T-helper 2 cell treated with Interferon-gamma antibody and Interleukin-4, amounts not matched to agents 100 ng/mL and 5 ng/mL, for 36 hours (primary cell): Measurements from ENCODE around the gene RAD51B. TPM values are rescaled to one million over a fixed set of nuclear protein-coding genes. Genes with fewer than 3 reads are reported as not detected.
"Not testable (repeated sequence)": the region's sequence is repeated elsewhere in the genome, so short reads cannot be mapped to it uniquely, and the experiment has no call there.

Experiments used
- intact Hi-C: fragments of 100-400 bp; cut with micrococcal nuclease; formaldehyde crosslinking; loops from one replicate; pipeline ENCODE4 v1.15.1; 2023
- total RNA-seq: library from RNA; stranded (reverse); gene quantifications from 2 replicates; pipeline ENCODE4 v1.2.3, GENCODE V29; 2022

The RAD51B gene
- total RNA-seq, 1 donor from 2014 or later = 31.7 TPM

GRCh38 chr14:68245146-68246073, 425.8 kb downstream of the RAD51B start:
- intact Hi-C loops = loop anchor here (5.0 kb wide), 1 partner anchor 303 kb away; no protein-coding TSS in a partner anchor

GRCh38 chr14:68246074-68246785, 426.7 kb downstream of the RAD51B start:
- intact Hi-C loops = loop anchor here (5.0 kb wide), 1 partner anchor 304 kb away; no protein-coding TSS in a partner anchor

GRCh38 chr14:68246786-68247105, 427.2 kb downstream of the RAD51B start:
- intact Hi-C loops = loop anchor here (5.0 kb wide), 1 partner anchor 304 kb away; no protein-coding TSS in a partner anchor

- intact Hi-C loops = loop anchor here (5.0 kb wide), 1 partner anchor 305 kb away; no protein-coding TSS in a partner anchor
Observed at GRCh38 chr14:68247274-68247673, 427.7 kb downstream of the RAD51B start.

- intact Hi-C loops = loop anchor here (1.0 to 5.0 kb wide), 4 partner anchors 305 to 596 kb away; no protein-coding TSS in a partner anchor
Observed at GRCh38 chr14:68247676-68248268, 428.2 kb downstream of the RAD51B start.

- intact Hi-C loops = loop anchor here (1.0 to 5.0 kb wide), 4 partner anchors 306 to 595 kb away; no protein-coding TSS in a partner anchor
Observed at GRCh38 chr14:68248481-68249255, 429.1 kb downstream of the RAD51B start.

- intact Hi-C loops = loop anchor here (5.0 kb wide), 1 partner anchor 308 kb away; no protein-coding TSS in a partner anchor
Observed at GRCh38 chr14:68249661-68250451, 430.3 kb downstream of the RAD51B start.

GRCh38 chr14:68250927-68251768, 431.6 kb downstream of the RAD51B start:
- intact Hi-C loops = no loop called here

GRCh38 chr14:68251769-68252100, 432.2 kb downstream of the RAD51B start:
- intact Hi-C loops = no loop called here

- intact Hi-C loops = no loop called here
Observed at GRCh38 chr14:68253160-68253780, 433.7 kb downstream of the RAD51B start.

GRCh38 chr14:68253878-68254528, 434.4 kb downstream of the RAD51B start:
- intact Hi-C loops = no loop called here

- intact Hi-C loops = no loop called here
Observed at GRCh38 chr14:68254669-68255527, 435.3 kb downstream of the RAD51B start.

- intact Hi-C loops = no loop called here
Observed at GRCh38 chr14:68255693-68256178, 436.2 kb downstream of the RAD51B start.

- intact Hi-C loops = no loop called here
Observed at GRCh38 chr14:68257969-68258368, 438.4 kb downstream of the RAD51B start.

GRCh38 chr14:68258995-68259394, 439.4 kb downstream of the RAD51B start:
- intact Hi-C loops = not testable (repeated sequence)

- intact Hi-C loops = no loop called here
Observed at GRCh38 chr14:68260121-68260520, 440.5 kb downstream of the RAD51B start.
